Measurements from ENCODE around the gene ZBTB8OS. TPM values are rescaled to one million over a fixed set of nuclear protein-coding genes. Genes with fewer than 3 reads are reported as not detected.

ZBTB8OS gene
- total and polyA plus RNA-seq, 9 donors = 20.1 to 37.0 (median 25.5) TPM

GRCh38 chr1:32693455-32694174 lies 43.3 kb upstream of the ZBTB8OS start:
- no peaks in the 10 kb centered on the region for H3K9me3 ChIP-seq
- peaks cover 4% of the 10 kb centered on the region for H3K4me1 ChIP-seq (ENCODE audit: insufficient read depth)
- TF ChIP-seq EP300 (IDR thresholded peaks at IDR 0.05) (no peak), CTCF (IDR thresholded peaks at IDR 0.05) (no peak), POLR2A (IDR thresholded peaks at IDR 0.05) (no peak)
- no peaks in the 10 kb centered on the region for H3K36me3 ChIP-seq
- H3K27ac ChIP-seq = no peak overlapping the region
- 87 to 89% (median 88%) methylated on average over 6 of the region's 6 CpGs for WGBS, 3 donors
- intact Hi-C loops (cut with DNase I) = no loop called here
- no peak overlapping the region for H3K4me3 ChIP-seq
- no peaks in the 10 kb centered on the region for H3K27me3 ChIP-seq
- DNase-seq = peak in 1 of 5 donors; percentile 12

- H3K9me3 ChIP-seq = no peaks in the 10 kb centered on the region
- intact Hi-C loops (cut with DNase I) = no loop called here
- TF ChIP-seq EP300 (IDR thresholded peaks at IDR 0.05) = no peak
- TF ChIP-seq POLR2A (IDR thresholded peaks at IDR 0.05) = no peak
- no peak for TF ChIP-seq CTCF (IDR thresholded peaks at IDR 0.05)
- H3K27me3 ChIP-seq = no peaks in the 10 kb centered on the region
- H3K4me1 ChIP-seq (ENCODE audit: insufficient read depth) = peaks cover 5% of the 10 kb centered on the region
- 94 to 97% (median 96%) methylated on average over 2 of the region's 2 CpGs for WGBS, 3 donors
- no peak overlapping the region for H3K27ac ChIP-seq
- no peaks in the 10 kb centered on the region for H3K36me3 ChIP-seq
- DNase-seq = no peak
- H3K4me3 ChIP-seq = no peak overlapping the region
These were observed 36.0 kb upstream of the ZBTB8OS start for GRCh38 chr1:32686387-32686786.

GRCh38 chr1:32685498-32685897 lies 35.1 kb upstream of the ZBTB8OS start:
- no peaks in the 10 kb centered on the region for H3K36me3 ChIP-seq
- H3K4me3 ChIP-seq = no peak overlapping the region
- WGBS, 3 donors = 73 to 74% (median 73%) methylated on average over 2 of the region's 2 CpGs
- peaks cover 5% of the 10 kb centered on the region for H3K4me1 ChIP-seq (ENCODE audit: insufficient read depth)
- H3K27me3 ChIP-seq = no peaks in the 10 kb centered on the region
- H3K9me3 ChIP-seq = no peaks in the 10 kb centered on the region
- TF ChIP-seq POLR2A (IDR thresholded peaks at IDR 0.05) (no peak), CTCF (IDR thresholded peaks at IDR 0.05) (no peak), EP300 (IDR thresholded peaks at IDR 0.05) (no peak)
- DNase-seq = no peak
- no peak overlapping the region for H3K27ac ChIP-seq
- intact Hi-C loops (cut with DNase I) = no loop called here

- Histone ChIP-seq H3K4me1 (ENCODE audit: insufficient read depth) (peaks cover 5% of the 10 kb centered on the region), H3K27me3 (no peaks in the 10 kb centered on the region), H3K27ac (no peak overlapping the region), H3K36me3 (no peaks in the 10 kb centered on the region), H3K4me3 (no peak overlapping the region), H3K9me3 (no peaks in the 10 kb centered on the region)
- 6 to 12% (median 10%) methylated on average over 2 of the region's 2 CpGs for WGBS, 3 donors
- TF ChIP-seq CTCF (IDR thresholded peaks at IDR 0.05) (no peak), POLR2A (IDR thresholded peaks at IDR 0.05) (no peak), EP300 (IDR thresholded peaks at IDR 0.05) (no peak)
- intact Hi-C loops (cut with DNase I) = no loop called here
- peak; percentile 59 to 74 (median 70) for DNase-seq
These were observed 33.9 kb upstream of the ZBTB8OS start for GRCh38 chr1:32684167-32684811.

All from ovary (tissue), 9 donors.